Choroid plexus epithelial cell (primary cell): ENCODE data around the gene PMFBP1.

ENCODE experiments used
- DNase-seq: peaks from one replicate; pipeline ENCODE4 v3.0.0-alpha.2; 2010; ENCODE audit warnings: low read depth
- H3K4me3 ChIP-seq: 2 replicates; pipeline ENCODE4 v1.5.1; 2011; ENCODE audit warnings: low read depth, mild to moderate bottlenecking, control low read depth, low read length, moderate library complexity
- CTCF ChIP-seq: conservative IDR thresholded peaks from 2 replicates; pipeline ENCODE4 v1.5.1; 2011; ENCODE audit warnings: low read depth, mild to moderate bottlenecking, control low read depth, inconsistent platforms, low read length, moderate library complexity

The PMFBP1 gene

GRCh38 chr16:72104905-72105304, 67.0 kb downstream of the PMFBP1 start:
- DNase-seq: no peak
- no peak overlapping the region for H3K4me3 ChIP-seq
- no peak for TF ChIP-seq CTCF

- peak; percentile 11 for DNase-seq
- no peak overlapping the region for H3K4me3 ChIP-seq
- TF ChIP-seq CTCF: no peak
These were observed 70.8 kb downstream of the PMFBP1 start for GRCh38 chr16:72101195-72101594.

GRCh38 chr16:72099377-72099818, 72.6 kb downstream of the PMFBP1 start:
- no peak overlapping the region for H3K4me3 ChIP-seq
- TF ChIP-seq CTCF: peak; percentile 66
- peak; percentile 77 for DNase-seq

GRCh38 chr16:72098936-72099335, 73.0 kb downstream of the PMFBP1 start:
- no peak for TF ChIP-seq CTCF
- H3K4me3 ChIP-seq: no peak overlapping the region
- DNase-seq: no peak

GRCh38 chr16:72094266-72094610, 77.7 kb downstream of the PMFBP1 start:
- H3K4me3 ChIP-seq: peak overlapping the region; percentile 93
- peak; percentile 14 for DNase-seq
- no peak for TF ChIP-seq CTCF

GRCh38 chr16:72093448-72094265, 78.3 kb downstream of the PMFBP1 start, which contains the start of the genes DHX38 and TXNL4B:
TSS of gene DHX38 (plus strand) at chr16:72093847. CDS start at chr16:72096158, 2,311 bp downstream.
TSS of gene TXNL4B (minus strand) at chr16:72093620. CDS start at chr16:72090749, 2,871 bp downstream.
- H3K4me3 ChIP-seq: peak within 1 kb of the TSS; percentile 93
- no peak for TF ChIP-seq CTCF
- DNase-seq: peak; percentile 100
